ENCODE results near the gene PHETA1.

The PHETA1 gene

GRCh38 chr12:111320258-111321050, 48.4 kb downstream of the PHETA1 start:
- Histone ChIP-seq H3K9me2 (replicated peaks; ENCODE audit: low read depth, low read length) (no peaks in the 10 kb centered on the region), H2AFZ (ENCODE audit: low read length) (no peak overlapping the region), H4K20me1 (ENCODE audit: insufficient read depth, low read length, poor library complexity, severe bottlenecking) (no peaks in the 10 kb centered on the region), H3K4me2 (ENCODE audit: low read depth, low read length, poor library complexity, severe bottlenecking) (no peak overlapping the region), H3K9ac (ENCODE audit: low read depth, low read length, poor library complexity, severe bottlenecking) (no peak overlapping the region), H3F3A (ENCODE audit: low read depth) (no peaks in the 10 kb centered on the region), H3K4me1 (ENCODE audit: insufficient read depth, low read length, poor library complexity, severe bottlenecking) (no peaks in the 10 kb centered on the region), H3K4me3 (ENCODE audit: low read length, poor library complexity, severe bottlenecking) (no peak overlapping the region), H3K36me3 (ENCODE audit: insufficient read depth, low read length) (no peaks in the 10 kb centered on the region), H3K79me2 (ENCODE audit: insufficient read depth, low read length) (no peaks in the 10 kb centered on the region), H3K27me3 (ENCODE audit: insufficient read depth, low read length, poor library complexity, severe bottlenecking) (no peaks in the 10 kb centered on the region), H3K9me3 (ENCODE audit: insufficient read depth, low read depth, low read length) (no peaks in the 10 kb centered on the region)
- TF ChIP-seq CTCF (conservative IDR thresholded peaks at IDR 0.05; ENCODE audit: low read length) (no peak), EZH2phosphoT487 (IDR thresholded peaks at IDR 0.05; ENCODE audit: borderline replicate concordance) (no peak)

- no peaks in the 10 kb centered on the region for H3K9me3 ChIP-seq (ENCODE audit: insufficient read depth, low read depth, low read length)
- H3K79me2 ChIP-seq (ENCODE audit: insufficient read depth, low read length), result no peaks in the 10 kb centered on the region
- no peak overlapping the region for H3K9ac ChIP-seq (ENCODE audit: low read depth, low read length, poor library complexity, severe bottlenecking)
- no peaks in the 10 kb centered on the region for H3K4me1 ChIP-seq (ENCODE audit: insufficient read depth, low read length, poor library complexity, severe bottlenecking)
- no peaks in the 10 kb centered on the region for H3K27me3 ChIP-seq (ENCODE audit: insufficient read depth, low read length, poor library complexity, severe bottlenecking)
- H4K20me1 ChIP-seq (ENCODE audit: insufficient read depth, low read length, poor library complexity, severe bottlenecking), result no peaks in the 10 kb centered on the region
- no peaks in the 10 kb centered on the region for H3F3A ChIP-seq (ENCODE audit: low read depth)
- H3K4me2 ChIP-seq (ENCODE audit: low read depth, low read length, poor library complexity, severe bottlenecking), result no peak overlapping the region
- H3K4me3 ChIP-seq (ENCODE audit: low read length, poor library complexity, severe bottlenecking), result no peak overlapping the region
- H3K9me2 ChIP-seq (replicated peaks; ENCODE audit: low read depth, low read length), result no peaks in the 10 kb centered on the region
- H2AFZ ChIP-seq (ENCODE audit: low read length), result no peak overlapping the region
- no peaks in the 10 kb centered on the region for H3K36me3 ChIP-seq (ENCODE audit: insufficient read depth, low read length)
- TF ChIP-seq EZH2phosphoT487 (IDR thresholded peaks at IDR 0.05; ENCODE audit: borderline replicate concordance) (no peak), CTCF (conservative IDR thresholded peaks at IDR 0.05; ENCODE audit: low read length) (no peak)
Observed at GRCh38 chr12:111319600-111320257, 49.2 kb downstream of the PHETA1 start.

GRCh38 chr12:111318450-111318849, 50.4 kb downstream of the PHETA1 start:
- Histone ChIP-seq H3K9me2 (replicated peaks; ENCODE audit: low read depth, low read length) (no peaks in the 10 kb centered on the region), H3K27me3 (ENCODE audit: insufficient read depth, low read length, poor library complexity, severe bottlenecking) (no peaks in the 10 kb centered on the region), H3K9ac (ENCODE audit: low read depth, low read length, poor library complexity, severe bottlenecking) (no peak overlapping the region), H2AFZ (ENCODE audit: low read length) (no peak overlapping the region), H3K4me2 (ENCODE audit: low read depth, low read length, poor library complexity, severe bottlenecking) (no peak overlapping the region), H3K4me3 (ENCODE audit: low read length, poor library complexity, severe bottlenecking) (no peak overlapping the region), H4K20me1 (ENCODE audit: insufficient read depth, low read length, poor library complexity, severe bottlenecking) (no peaks in the 10 kb centered on the region), H3K9me3 (ENCODE audit: insufficient read depth, low read depth, low read length) (no peaks in the 10 kb centered on the region), H3K36me3 (ENCODE audit: insufficient read depth, low read length) (no peaks in the 10 kb centered on the region), H3F3A (ENCODE audit: low read depth) (no peaks in the 10 kb centered on the region), H3K4me1 (ENCODE audit: insufficient read depth, low read length, poor library complexity, severe bottlenecking) (no peaks in the 10 kb centered on the region), H3K79me2 (ENCODE audit: insufficient read depth, low read length) (no peaks in the 10 kb centered on the region)
- no peak for TF ChIP-seq EZH2phosphoT487 (IDR thresholded peaks at IDR 0.05; ENCODE audit: borderline replicate concordance)
- no peak for TF ChIP-seq CTCF (conservative IDR thresholded peaks at IDR 0.05; ENCODE audit: low read length)

Measured in Loucy (cell line).